ENCODE data around the gene ISM1.
"Not testable (repeated sequence)": the region's sequence is repeated elsewhere in the genome, so short reads cannot be mapped to it uniquely, and the experiment has no call there.

ISM1 gene

GRCh38 chr20:13221313-13221672 lies 219 bp downstream of the ISM1 start:
- FAIRE-seq (no peak), DNase-seq (ENCODE audit: low spot score) (no peak)

GRCh38 chr20:13221673-13222318 lies 722 bp downstream of the ISM1 start:
- DNase-seq (ENCODE audit: low spot score) (peak; percentile 25), FAIRE-seq (no peak)

GRCh38 chr20:13222319-13222716 lies 1.2 kb downstream of the ISM1 start:
- FAIRE-seq = no peak
- DNase-seq (ENCODE audit: low spot score) = no peak

GRCh38 chr20:13223736-13224520 lies 2.9 kb downstream of the ISM1 start:
- no peak for FAIRE-seq

GRCh38 chr20:13226367-13226766 lies 5.3 kb downstream of the ISM1 start:
- FAIRE-seq (no peak), DNase-seq (ENCODE audit: low spot score) (no peak)

More at GRCh38 chr20:13223736-13224520, 2.9 kb downstream of the ISM1 start:
- DNase-seq (ENCODE audit: low spot score) = no peak

- DNase-seq (ENCODE audit: low spot score) (no peak), FAIRE-seq (no peak)
Observed at GRCh38 chr20:13228771-13229170, 7.7 kb downstream of the ISM1 start.

- DNase-seq (ENCODE audit: low spot score) (no peak), FAIRE-seq (no peak)
Observed at GRCh38 chr20:13229538-13229937, 8.5 kb downstream of the ISM1 start.

- DNase-seq (ENCODE audit: low spot score) (peak; percentile 85), FAIRE-seq (peak; percentile 48)
Observed at GRCh38 chr20:13231031-13231752, 10.1 kb downstream of the ISM1 start.

- DNase-seq (ENCODE audit: low spot score) (no peak), FAIRE-seq (no peak)
Observed at GRCh38 chr20:13232999-13233398, 11.9 kb downstream of the ISM1 start.

- DNase-seq (ENCODE audit: low spot score) = no peak
- FAIRE-seq = no peak
Observed at GRCh38 chr20:13234961-13235360, 13.9 kb downstream of the ISM1 start.

- not testable (repeated sequence) for FAIRE-seq; DNase-seq (ENCODE audit: low spot score)
Observed at GRCh38 chr20:13236360-13236759, 15.3 kb downstream of the ISM1 start.

- DNase-seq (ENCODE audit: low spot score) = no peak
- no peak for FAIRE-seq
Observed at GRCh38 chr20:13236990-13237720, 16.1 kb downstream of the ISM1 start.

GRCh38 chr20:13238001-13238653 lies 17.1 kb downstream of the ISM1 start:
- FAIRE-seq (no peak), DNase-seq (ENCODE audit: low spot score) (no peak)

GRCh38 chr20:13243826-13244376 lies 22.8 kb downstream of the ISM1 start:
- FAIRE-seq = peak; percentile 59
- DNase-seq (ENCODE audit: low spot score) = peak; percentile 44

- no peak for FAIRE-seq
- no peak for DNase-seq (ENCODE audit: low spot score)
Observed at GRCh38 chr20:13245250-13245723, 24.2 kb downstream of the ISM1 start.

- DNase-seq (ENCODE audit: low spot score) (no peak), FAIRE-seq (no peak)
Observed at GRCh38 chr20:13249118-13249797, 28.2 kb downstream of the ISM1 start.

- no peak for DNase-seq (ENCODE audit: low spot score)
Observed at GRCh38 chr20:13249798-13250170, 28.7 kb downstream of the ISM1 start.

GRCh38 chr20:13250251-13250650 lies 29.2 kb downstream of the ISM1 start:
- FAIRE-seq = no peak

More at GRCh38 chr20:13249798-13250170, 28.7 kb downstream of the ISM1 start:
- FAIRE-seq = no peak

GRCh38 chr20:13251106-13251903 lies 30.2 kb downstream of the ISM1 start:
- FAIRE-seq (no peak), DNase-seq (ENCODE audit: low spot score) (no peak)

More at GRCh38 chr20:13250251-13250650, 29.2 kb downstream of the ISM1 start:
- DNase-seq (ENCODE audit: low spot score) = no peak
